GM19468 (cell line): Measurements from ENCODE around the gene TBX21.
"Not testable (repeated sequence)": the region's sequence is repeated elsewhere in the genome, so short reads cannot be mapped to it uniquely, and the experiment has no call there.

Experiments
- ATAC-seq: cut with Tn5 transposase; IDR thresholded peaks from one replicate; pipeline ENCODE4 v1.9.1; 2021; ENCODE audit warnings: mild to moderate bottlenecking, moderate library complexity, moderate number of reproducible peaks; ENCODE audit not compliant: unreplicated experiment; ENCODE audit errors: extremely low read depth

TBX21 gene

GRCh38 chr17:47757386-47757785 lies 24.4 kb downstream of the TBX21 start:
- no peak for ATAC-seq

GRCh38 chr17:47760409-47761140 lies 27.5 kb downstream of the TBX21 start:
- no peak for ATAC-seq

- no peak for ATAC-seq
Observed at GRCh38 chr17:47762728-47763127, 29.7 kb downstream of the TBX21 start.

GRCh38 chr17:47763913-47764582 lies 31.0 kb downstream of the TBX21 start:
- ATAC-seq = no peak

- not testable (repeated sequence) for ATAC-seq
Observed at GRCh38 chr17:47773649-47774048, 40.6 kb downstream of the TBX21 start.

GRCh38 chr17:47774331-47774730 lies 41.3 kb downstream of the TBX21 start:
- no peak for ATAC-seq

- ATAC-seq = no peak
Observed at GRCh38 chr17:47774987-47775580, 42.0 kb downstream of the TBX21 start.

GRCh38 chr17:47776330-47777197 lies 43.5 kb downstream of the TBX21 start:
- no peak for ATAC-seq

GRCh38 chr17:47778184-47778635 lies 45.2 kb downstream of the TBX21 start:
- ATAC-seq = no peak

GRCh38 chr17:47781397-47781796 lies 48.4 kb downstream of the TBX21 start:
- no peak for ATAC-seq

GRCh38 chr17:47785538-47786123 lies 52.6 kb downstream of the TBX21 start:
- no peak for ATAC-seq

GRCh38 chr17:47789611-47790561 lies 56.9 kb downstream of the TBX21 start:
- no peak for ATAC-seq

- no peak for ATAC-seq
Observed at GRCh38 chr17:47791025-47791424, 58.0 kb downstream of the TBX21 start.

GRCh38 chr17:47792457-47792856 lies 59.4 kb downstream of the TBX21 start:
- no peak for ATAC-seq

GRCh38 chr17:47792979-47793378 lies 59.9 kb downstream of the TBX21 start:
- no peak for ATAC-seq
